ENCODE data around the gene KCNQ1OT1.

- no peak for TF ChIP-seq POLR2A (IDR thresholded peaks at IDR 0.05)
- TF ChIP-seq EP300 (IDR thresholded peaks at IDR 0.05), result no peak
These were observed 32.8 kb downstream of the KCNQ1OT1 start for GRCh38 chr11:2666828-2667570.
